Activated naive CD8-positive, alpha-beta T cell treated with anti-CD3 and anti-CD28 coated beads, Interleukin-2, amount 10 ng/mL, durations not matched to agents 7 days and 5 days (primary cell): ENCODE data around the gene MAPK8IP2. TPM values are rescaled to one million over a fixed set of nuclear protein-coding genes. Genes with fewer than 3 reads are reported as not detected.
"Not testable (repeated sequence)": the region's sequence is repeated elsewhere in the genome, so short reads cannot be mapped to it uniquely, and the experiment has no call there.

Experiments used
- ATAC-seq: fragments of 150-1000 bp; cut with Tn5 transposase; one replicate; pipeline ENCODE4 v1.10.0; 2021; ENCODE audit warnings: low read depth, moderate library complexity
- POLR2A ChIA-PET: fragments of 350-600 bp; sonication (Branson Sonifier 250); formaldehyde crosslinking; loops from one replicate; lab custom pipeline; 2021; ENCODE audit warnings: antibody characterized with exemption; lab: Charles Lee
- DNase-seq: peaks from one replicate; pipeline ENCODE4 v3.0.0; 2021
- H3K27ac Mint-ChIP-seq: one replicate; pipeline ENCODE4 v1.8.0; 2022; ENCODE audit warnings: mild to moderate bottlenecking, mixed read lengths
- H3K27me3 Mint-ChIP-seq: one replicate; pipeline ENCODE4 v1.8.0; 2022; ENCODE audit warnings: mild to moderate bottlenecking, moderate library complexity, mixed read lengths
- H3K36me3 Mint-ChIP-seq: one replicate; pipeline ENCODE4 v1.8.0; 2021; ENCODE audit warnings: mild to moderate bottlenecking, mixed read lengths
- H3K4me1 Mint-ChIP-seq: one replicate; pipeline ENCODE4 v1.8.0; 2021; ENCODE audit warnings: mixed read lengths
- H3K4me3 Mint-ChIP-seq: one replicate; pipeline ENCODE4 v1.8.0; 2022; ENCODE audit warnings: mild to moderate bottlenecking, moderate library complexity, mixed read lengths
- H3K9me3 Mint-ChIP-seq: one replicate; pipeline ENCODE4 v1.8.0; 2021; ENCODE audit warnings: mixed read lengths
- total RNA-seq, 2 experiments: library from RNA; stranded (reverse); gene quantifications; one replicate each; pipeline ENCODE4 v1.2.3, GENCODE V29; 2021

Gene MAPK8IP2
- total RNA-seq, 2 experiments from 2014 or later, result 0.28 to 0.39 TPM

GRCh38 chr22:50654664-50655063 is 54.1 kb downstream of the MAPK8IP2 start:
- peaks cover 11% of the 10 kb centered on the region for H3K27me3 Mint-ChIP-seq
- H3K9me3 Mint-ChIP-seq, H3K27ac Mint-ChIP-seq, H3K4me3 Mint-ChIP-seq, H3K36me3 Mint-ChIP-seq, DNase-seq, POLR2A ChIA-PET, ATAC-seq, H3K4me1 Mint-ChIP-seq: not testable (repeated sequence)

- no peak for DNase-seq
- Mint-ChIP-seq H3K4me1 (no peaks in the 10 kb centered on the region), H3K36me3 (no peaks in the 10 kb centered on the region), H3K27me3 (peaks cover 10% of the 10 kb centered on the region), H3K4me3 (no peak overlapping the region), H3K9me3 (no peaks in the 10 kb centered on the region), H3K27ac (no peak overlapping the region)
- ATAC-seq, result no peak
- POLR2A ChIA-PET, result no interaction called here
These were observed 55.8 kb downstream of the MAPK8IP2 start for GRCh38 chr22:50656122-50657070.

GRCh38 chr22:50657925-50658324 is 57.3 kb downstream of the MAPK8IP2 start:
- POLR2A ChIA-PET, result no interaction called here

GRCh38 chr22:50659711-50660110 is 59.1 kb downstream of the MAPK8IP2 start:
- H3K36me3 Mint-ChIP-seq, H3K9me3 Mint-ChIP-seq, H3K27me3 Mint-ChIP-seq, ATAC-seq, H3K4me1 Mint-ChIP-seq, H3K27ac Mint-ChIP-seq, H3K4me3 Mint-ChIP-seq, DNase-seq: not testable (repeated sequence)
- POLR2A ChIA-PET, result interaction anchor here (0.7 kb wide), 1 partner anchor 17 kb away, joined by 3 read pairs; no protein-coding TSS in a partner anchor

More at GRCh38 chr22:50657925-50658324, 57.3 kb downstream of the MAPK8IP2 start:
- H3K36me3 Mint-ChIP-seq, result no peaks in the 10 kb centered on the region
- no peaks in the 10 kb centered on the region for H3K9me3 Mint-ChIP-seq
- DNase-seq (no peak), ATAC-seq (no peak)
- H3K27me3 Mint-ChIP-seq, result peaks cover 5% of the 10 kb centered on the region
- H3K4me3 Mint-ChIP-seq, result no peak overlapping the region
- H3K27ac Mint-ChIP-seq, result no peak overlapping the region
- H3K4me1 Mint-ChIP-seq, result no peaks in the 10 kb centered on the region

- Mint-ChIP-seq H3K27ac (no peak overlapping the region), H3K4me3 (no peak overlapping the region), H3K9me3 (no peaks in the 10 kb centered on the region), H3K27me3 (peaks cover 10% of the 10 kb centered on the region), H3K4me1 (no peaks in the 10 kb centered on the region), H3K36me3 (no peaks in the 10 kb centered on the region)
- POLR2A ChIA-PET, result interaction anchor here (0.7 kb wide), 1 partner anchor 16 kb away, joined by 3 read pairs; no protein-coding TSS in a partner anchor
- ATAC-seq, result no peak
- no peak for DNase-seq
These were observed 59.7 kb downstream of the MAPK8IP2 start for GRCh38 chr22:50660306-50660705.

Other genes with a start within 250 kb of the MAPK8IP2 start
- gene SBF1, start 125.8 kb upstream of the MAPK8IP2 start, total RNA-seq, result 100 to 1,000 TPM; 211 to 221 TPM
- gene ADM2, start 119.2 kb upstream of the MAPK8IP2 start, total RNA-seq, result 1 to 10 TPM; 6.5 to 6.7 TPM
- gene MIOX, start 113.9 kb upstream of the MAPK8IP2 start, total RNA-seq, result not detected
- gene LMF2, start 93.1 kb upstream of the MAPK8IP2 start, total RNA-seq, result 100 to 1,000 TPM; 128 to 141 TPM
- gene NCAPH2, start 92.6 kb upstream of the MAPK8IP2 start, total RNA-seq, result 100 to 1,000 TPM; 126 TPM
- 10 to 100 TPM in 1 of 2 experiments, 1 to 10 TPM in 1; 8.1 to 12.8 TPM for gene SCO2, start 75.2 kb upstream of the MAPK8IP2 start, total RNA-seq
- 10 to 100 TPM; 86.3 to 94.5 TPM for gene TYMP, start 70.8 kb upstream of the MAPK8IP2 start, total RNA-seq
- gene KLHDC7B, start 54.9 kb upstream of the MAPK8IP2 start, total RNA-seq, result 10 to 100 TPM; 18.8 to 21.9 TPM
- gene SYCE3, start 37.9 kb upstream of the MAPK8IP2 start, total RNA-seq, result 1 to 10 TPM in 1 of 2 experiments, under 1 TPM in 1; 0.79 to 1.1 TPM
- 10 to 100 TPM; 85.2 to 95.4 TPM for gene CPT1B, start 22.4 kb upstream of the MAPK8IP2 start, total RNA-seq
- 100 to 1,000 TPM; 132 to 137 TPM for gene CHKB, start 17.9 kb upstream of the MAPK8IP2 start, total RNA-seq
- 10 to 100 TPM; 65.2 to 65.4 TPM for gene ARSA, start 27.4 kb downstream of the MAPK8IP2 start, total RNA-seq
- gene SHANK3, start 72.0 kb downstream of the MAPK8IP2 start, total RNA-seq, result under 1 TPM in 1 of 2 experiments, not detected in 1; 0.06 TPM
- gene ACR, start 137.4 kb downstream of the MAPK8IP2 start, total RNA-seq, result not detected
- gene RABL2B, start 182.8 kb downstream of the MAPK8IP2 start, total RNA-seq, result 10 to 100 TPM; 38.4 to 41.0 TPM